T-helper 2 cell treated with Interferon-gamma antibody and Interleukin-4, amounts not matched to agents 5 μg/mL and 100 μg/mL, for 36 hours (primary cell): ENCODE measurements around the gene MYCBP2.
"Not testable (repeated sequence)": the region's sequence is repeated elsewhere in the genome, so short reads cannot be mapped to it uniquely, and the experiment has no call there.

Experiments
- DNase-seq: peaks from one replicate; pipeline ENCODE4 v3.0.0; 2021; ENCODE audit warnings: low spot score
- H3K27ac Mint-ChIP-seq: one replicate; pipeline ENCODE4 v1.8.0; 2021; ENCODE audit warnings: mild to moderate bottlenecking, mixed read lengths
- H3K27me3 Mint-ChIP-seq: one replicate; pipeline ENCODE4 v1.8.0; 2021; ENCODE audit warnings: low read depth, mixed read lengths
- H3K36me3 Mint-ChIP-seq: one replicate; pipeline ENCODE4 v1.8.0; 2021; ENCODE audit warnings: low read depth, mixed read lengths
- H3K4me1 Mint-ChIP-seq: one replicate; pipeline ENCODE4 v1.8.0; 2021; ENCODE audit warnings: low read depth, mixed read lengths
- H3K4me3 Mint-ChIP-seq: one replicate; pipeline ENCODE4 v1.8.0; 2022; ENCODE audit warnings: mild to moderate bottlenecking, moderate library complexity, mixed read lengths
- H3K9me3 Mint-ChIP-seq: one replicate; pipeline ENCODE4 v1.8.0; 2021; ENCODE audit warnings: mixed read lengths

The MYCBP2 gene

DNA sequence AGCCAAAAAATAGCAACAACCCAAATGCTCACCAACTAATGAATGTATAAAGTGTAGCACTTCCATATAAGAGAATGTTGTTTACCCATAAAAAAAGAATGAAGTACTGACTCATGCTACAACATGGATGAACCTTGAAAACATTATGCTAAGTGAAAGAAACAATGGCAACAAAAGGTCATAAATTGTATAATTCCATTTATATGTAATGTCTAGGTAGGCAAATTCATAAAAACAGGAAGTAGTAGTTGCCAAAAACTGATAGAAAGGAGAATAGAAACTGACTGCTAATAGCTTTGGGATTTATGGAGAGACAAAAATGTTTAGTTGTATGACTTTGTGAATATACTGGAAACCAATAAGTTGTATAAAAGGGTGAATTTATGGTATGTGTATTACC lies 21.6 kb downstream of the MYCBP2 start:
- Mint-ChIP-seq H3K4me3 (no peak overlapping the region), H3K9me3 (peaks cover 4% of the 10 kb centered on the region), H3K4me1 (peaks cover 40% of the 10 kb centered on the region), H3K36me3 (peaks cover 6% of the 10 kb centered on the region), H3K27ac (no peak overlapping the region), H3K27me3 (no peaks in the 10 kb centered on the region)
- no peak for DNase-seq

GRCh38 chr13:77300176-77301037 lies 26.5 kb downstream of the MYCBP2 start:
- DNase-seq, result no peak
- H3K4me3 Mint-ChIP-seq, result no peak overlapping the region
- H3K27ac Mint-ChIP-seq, result no peak overlapping the region
- H3K4me1 Mint-ChIP-seq, result peaks cover 24% of the 10 kb centered on the region
- no peaks in the 10 kb centered on the region for H3K27me3 Mint-ChIP-seq
- H3K9me3 Mint-ChIP-seq, result peaks cover 4% of the 10 kb centered on the region
- peaks cover 8% of the 10 kb centered on the region for H3K36me3 Mint-ChIP-seq

GRCh38 chr13:77299587-77299986 lies 27.3 kb downstream of the MYCBP2 start:
- no peak for DNase-seq
- Mint-ChIP-seq H3K36me3 (peaks cover 10% of the 10 kb centered on the region), H3K4me3 (no peak overlapping the region), H3K27ac (no peak overlapping the region), H3K4me1 (peaks cover 24% of the 10 kb centered on the region), H3K27me3 (no peaks in the 10 kb centered on the region), H3K9me3 (peaks cover 4% of the 10 kb centered on the region)

GRCh38 chr13:77298426-77298825 lies 28.5 kb downstream of the MYCBP2 start:
- H3K9me3 Mint-ChIP-seq, result no peaks in the 10 kb centered on the region
- no peak overlapping the region for H3K27ac Mint-ChIP-seq
- no peak overlapping the region for H3K4me3 Mint-ChIP-seq
- no peaks in the 10 kb centered on the region for H3K27me3 Mint-ChIP-seq
- DNase-seq, result no peak
- H3K36me3 Mint-ChIP-seq, result peaks cover 18% of the 10 kb centered on the region
- H3K4me1 Mint-ChIP-seq, result peaks cover 19% of the 10 kb centered on the region

- DNase-seq, result no peak
- no peak overlapping the region for H3K27ac Mint-ChIP-seq
- H3K4me3 Mint-ChIP-seq, result no peak overlapping the region
- peaks cover 12% of the 10 kb centered on the region for H3K9me3 Mint-ChIP-seq
- H3K36me3 Mint-ChIP-seq, result peaks cover 70% of the 10 kb centered on the region
- no peaks in the 10 kb centered on the region for H3K27me3 Mint-ChIP-seq
- peaks cover 14% of the 10 kb centered on the region for H3K4me1 Mint-ChIP-seq
Measured at GRCh38 chr13:77291774-77292173, 35.1 kb downstream of the MYCBP2 start.

- H3K27ac Mint-ChIP-seq, result no peak overlapping the region
- H3K36me3 Mint-ChIP-seq, result peaks cover 71% of the 10 kb centered on the region
- no peak overlapping the region for H3K4me3 Mint-ChIP-seq
- peaks cover 14% of the 10 kb centered on the region for H3K4me1 Mint-ChIP-seq
- DNase-seq, result no peak
- H3K9me3 Mint-ChIP-seq, result peaks cover 12% of the 10 kb centered on the region
- H3K27me3 Mint-ChIP-seq, result no peaks in the 10 kb centered on the region
Measured at GRCh38 chr13:77290342-77290741, 36.6 kb downstream of the MYCBP2 start.

- H3K9me3 Mint-ChIP-seq, result peaks cover 12% of the 10 kb centered on the region
- no peak overlapping the region for H3K27ac Mint-ChIP-seq
- H3K36me3 Mint-ChIP-seq, result peaks cover 70% of the 10 kb centered on the region
- no peak overlapping the region for H3K4me3 Mint-ChIP-seq
- H3K27me3 Mint-ChIP-seq, result no peaks in the 10 kb centered on the region
- peaks cover 14% of the 10 kb centered on the region for H3K4me1 Mint-ChIP-seq
- DNase-seq, result no peak
Measured at GRCh38 chr13:77289851-77290250, 37.0 kb downstream of the MYCBP2 start.

DNA sequence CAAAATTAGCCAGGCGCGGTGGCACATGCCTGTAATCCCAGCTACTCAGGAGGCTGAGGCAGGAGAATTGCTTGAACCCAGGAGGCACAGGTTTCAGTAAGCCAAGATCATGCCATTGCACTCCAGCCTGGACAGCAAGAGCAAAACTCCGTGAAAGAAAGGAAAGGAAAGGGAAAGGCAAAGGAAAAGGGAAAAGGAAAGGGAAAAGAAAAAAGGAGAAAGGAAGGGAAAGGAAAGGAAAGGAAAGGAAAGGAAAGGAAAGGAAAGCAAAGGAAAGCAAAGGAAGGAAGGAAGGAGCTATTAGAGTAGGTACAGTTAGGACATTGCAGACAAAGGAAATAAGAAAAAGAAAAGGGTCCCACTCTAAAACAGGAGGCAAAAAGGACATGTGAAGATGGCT lies 41.3 kb downstream of the MYCBP2 start:
- not testable (repeated sequence) for H3K4me1 Mint-ChIP-seq, H3K27me3 Mint-ChIP-seq, DNase-seq, H3K27ac Mint-ChIP-seq, H3K9me3 Mint-ChIP-seq, H3K4me3 Mint-ChIP-seq
- H3K36me3 Mint-ChIP-seq, result peaks cover 53% of the 10 kb centered on the region

DNA sequence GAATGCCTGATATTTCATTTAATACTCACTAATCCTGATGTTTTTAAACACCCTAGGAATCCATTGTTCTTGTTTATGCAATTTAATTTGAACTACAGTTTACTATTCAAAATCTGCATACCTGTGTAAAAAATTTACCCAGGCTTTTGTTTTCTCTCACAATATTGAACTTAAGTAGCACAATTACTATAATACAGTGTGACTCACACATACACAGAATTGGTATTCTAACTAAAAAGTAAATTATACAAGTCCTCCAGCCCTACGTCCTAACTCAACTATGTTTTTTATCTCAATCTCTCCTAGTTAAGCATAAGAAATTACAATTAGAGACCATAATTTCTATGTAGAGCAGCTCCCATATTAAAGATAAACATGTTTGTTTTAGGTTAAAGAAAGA lies 41.8 kb downstream of the MYCBP2 start:
- H3K4me3 Mint-ChIP-seq, result no peak overlapping the region
- DNase-seq, result no peak
- no peaks in the 10 kb centered on the region for H3K27me3 Mint-ChIP-seq
- peaks cover 3% of the 10 kb centered on the region for H3K4me1 Mint-ChIP-seq
- no peak overlapping the region for H3K27ac Mint-ChIP-seq
- H3K36me3 Mint-ChIP-seq, result peaks cover 53% of the 10 kb centered on the region
- H3K9me3 Mint-ChIP-seq, result peaks cover 4% of the 10 kb centered on the region

- peaks cover 2% of the 10 kb centered on the region for H3K4me1 Mint-ChIP-seq
- H3K27me3 Mint-ChIP-seq, result no peaks in the 10 kb centered on the region
- no peaks in the 10 kb centered on the region for H3K9me3 Mint-ChIP-seq
- no peak overlapping the region for H3K27ac Mint-ChIP-seq
- no peak overlapping the region for H3K4me3 Mint-ChIP-seq
- no peak for DNase-seq
- peaks cover 32% of the 10 kb centered on the region for H3K36me3 Mint-ChIP-seq
Measured at GRCh38 chr13:77274126-77274525, 52.8 kb downstream of the MYCBP2 start.

DNA sequence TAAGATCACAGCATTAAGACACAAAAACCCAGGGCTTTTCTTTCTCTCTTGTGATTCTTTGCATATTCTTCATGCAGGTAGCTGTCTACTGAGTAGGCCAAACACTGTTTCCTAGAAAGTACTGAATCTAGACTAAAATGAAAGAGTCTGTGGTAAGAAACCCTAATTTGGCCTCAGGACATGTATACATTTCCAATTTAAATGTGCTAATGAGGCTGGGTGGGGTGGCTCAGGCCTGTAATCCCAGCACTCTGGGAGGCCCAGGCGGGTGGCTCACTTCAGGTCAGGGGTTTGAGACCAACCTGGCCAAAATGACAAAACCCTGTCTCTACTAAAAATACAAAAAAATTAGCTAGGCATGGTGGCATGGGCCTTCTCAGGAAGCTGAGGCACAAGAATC lies 57.8 kb downstream of the MYCBP2 start:
- Mint-ChIP-seq H3K9me3 (no peaks in the 10 kb centered on the region), H3K36me3 (peaks cover 34% of the 10 kb centered on the region), H3K27ac (no peak overlapping the region), H3K4me3 (no peak overlapping the region), H3K4me1 (peaks cover 10% of the 10 kb centered on the region), H3K27me3 (no peaks in the 10 kb centered on the region)
- no peak for DNase-seq

DNA sequence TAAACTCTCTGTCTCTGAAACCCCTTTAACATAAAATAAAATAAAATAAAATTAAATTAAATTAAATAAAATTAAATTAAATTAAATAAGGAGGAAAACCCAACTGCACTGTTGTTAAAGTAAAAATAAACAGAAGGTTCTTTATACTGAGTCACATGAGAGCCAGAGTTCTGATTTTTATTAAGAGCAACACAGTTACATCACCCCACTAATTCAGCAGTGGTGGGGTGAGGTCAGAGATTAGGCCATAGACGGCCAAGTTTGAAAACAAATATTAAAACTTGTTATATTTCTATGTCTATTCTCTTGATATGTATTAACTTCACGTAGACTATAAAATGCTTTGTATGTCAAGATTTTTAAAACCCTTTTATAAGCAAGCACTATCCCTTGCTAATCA lies 59.5 kb downstream of the MYCBP2 start:
- Mint-ChIP-seq H3K36me3 (peaks cover 32% of the 10 kb centered on the region), H3K27me3 (no peaks in the 10 kb centered on the region), H3K4me1 (peaks cover 10% of the 10 kb centered on the region), H3K9me3 (no peaks in the 10 kb centered on the region), H3K4me3 (no peak overlapping the region), H3K27ac (no peak overlapping the region)
- DNase-seq, result no peak

DNA sequence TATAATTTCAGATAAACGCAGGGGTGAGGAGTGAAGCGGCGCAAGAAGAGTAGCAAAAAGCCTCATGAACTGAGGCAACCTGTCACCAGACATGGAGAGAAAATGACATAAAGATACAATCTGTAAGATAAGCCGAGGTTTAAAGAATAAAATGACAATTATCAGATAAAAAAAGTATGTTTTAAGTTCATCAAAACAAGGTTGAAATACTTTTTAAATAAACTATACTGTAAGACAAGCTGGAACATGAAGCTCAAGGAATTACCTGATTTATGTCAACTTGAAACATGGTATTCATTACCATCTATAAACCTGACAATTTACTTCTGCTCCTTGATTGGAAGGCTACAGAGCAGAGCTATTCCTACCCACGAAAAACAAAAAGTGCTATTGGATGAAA lies 61.6 kb downstream of the MYCBP2 start:
- Mint-ChIP-seq H3K4me3 (no peak overlapping the region), H3K4me1 (peaks cover 10% of the 10 kb centered on the region), H3K36me3 (peaks cover 22% of the 10 kb centered on the region), H3K9me3 (no peaks in the 10 kb centered on the region), H3K27me3 (no peaks in the 10 kb centered on the region), H3K27ac (no peak overlapping the region)
- DNase-seq, result no peak

DNA sequence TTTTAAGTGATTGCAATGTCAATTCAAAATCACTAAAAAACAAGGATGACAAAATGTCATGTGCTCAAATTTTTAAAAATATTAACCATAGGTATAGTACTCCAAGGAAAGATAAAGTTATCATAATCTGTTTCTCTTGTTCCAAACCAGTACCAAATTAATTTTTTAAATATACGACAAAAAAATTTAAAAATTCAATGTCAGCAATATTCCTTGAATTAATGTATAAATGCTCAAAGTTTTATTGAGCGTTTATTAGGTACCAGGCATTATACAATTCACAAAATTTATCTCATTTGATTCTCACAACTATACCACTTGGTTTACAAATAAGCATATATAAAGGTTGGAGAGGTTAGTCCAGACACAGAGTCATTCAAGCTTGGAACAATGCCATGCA lies 64.7 kb downstream of the MYCBP2 start:
- DNase-seq, result no peak
- Mint-ChIP-seq H3K4me3 (no peak overlapping the region), H3K27me3 (no peaks in the 10 kb centered on the region), H3K9me3 (no peaks in the 10 kb centered on the region), H3K4me1 (peaks cover 8% of the 10 kb centered on the region), H3K36me3 (peaks cover 29% of the 10 kb centered on the region), H3K27ac (no peak overlapping the region)

DNA sequence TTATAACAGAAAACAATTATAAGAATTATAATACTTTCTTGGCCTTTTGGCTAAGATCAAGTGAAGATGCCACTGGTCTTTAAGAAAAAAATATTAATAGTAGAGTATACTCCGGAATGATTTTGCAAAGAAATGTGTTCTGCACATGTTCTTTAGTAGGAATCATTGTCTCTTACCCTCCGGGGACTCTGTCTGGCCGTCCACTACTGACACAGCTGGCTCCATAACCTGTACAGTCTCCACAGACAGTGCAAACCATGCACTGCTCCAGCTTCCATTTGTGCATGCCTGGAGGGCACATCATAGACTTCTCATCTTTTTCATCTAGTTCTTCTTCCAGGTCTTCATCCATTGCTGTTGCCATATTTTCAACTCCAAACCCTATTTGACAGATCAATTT lies 75.9 kb downstream of the MYCBP2 start:
- H3K4me1 Mint-ChIP-seq, result peaks cover 7% of the 10 kb centered on the region
- H3K4me3 Mint-ChIP-seq, result no peak overlapping the region
- no peak for DNase-seq
- H3K36me3 Mint-ChIP-seq, result peaks cover 57% of the 10 kb centered on the region
- no peaks in the 10 kb centered on the region for H3K27me3 Mint-ChIP-seq
- H3K9me3 Mint-ChIP-seq, result peaks cover 1% of the 10 kb centered on the region
- H3K27ac Mint-ChIP-seq, result no peak overlapping the region
